Fibroblast of upper back skin (primary cell): ENCODE measurements around the gene HEPACAM.
A peak's percentile ranks its signal among the peaks of the same experiment; 100 is the strongest.
"Not testable (repeated sequence)": the region's sequence is repeated elsewhere in the genome, so short reads cannot be mapped to it uniquely, and the experiment has no call there.

ENCODE experiments used
- DNase-seq: peaks from one replicate; pipeline ENCODE4 v3.0.0-alpha.2; 2013

Gene HEPACAM

DNA sequence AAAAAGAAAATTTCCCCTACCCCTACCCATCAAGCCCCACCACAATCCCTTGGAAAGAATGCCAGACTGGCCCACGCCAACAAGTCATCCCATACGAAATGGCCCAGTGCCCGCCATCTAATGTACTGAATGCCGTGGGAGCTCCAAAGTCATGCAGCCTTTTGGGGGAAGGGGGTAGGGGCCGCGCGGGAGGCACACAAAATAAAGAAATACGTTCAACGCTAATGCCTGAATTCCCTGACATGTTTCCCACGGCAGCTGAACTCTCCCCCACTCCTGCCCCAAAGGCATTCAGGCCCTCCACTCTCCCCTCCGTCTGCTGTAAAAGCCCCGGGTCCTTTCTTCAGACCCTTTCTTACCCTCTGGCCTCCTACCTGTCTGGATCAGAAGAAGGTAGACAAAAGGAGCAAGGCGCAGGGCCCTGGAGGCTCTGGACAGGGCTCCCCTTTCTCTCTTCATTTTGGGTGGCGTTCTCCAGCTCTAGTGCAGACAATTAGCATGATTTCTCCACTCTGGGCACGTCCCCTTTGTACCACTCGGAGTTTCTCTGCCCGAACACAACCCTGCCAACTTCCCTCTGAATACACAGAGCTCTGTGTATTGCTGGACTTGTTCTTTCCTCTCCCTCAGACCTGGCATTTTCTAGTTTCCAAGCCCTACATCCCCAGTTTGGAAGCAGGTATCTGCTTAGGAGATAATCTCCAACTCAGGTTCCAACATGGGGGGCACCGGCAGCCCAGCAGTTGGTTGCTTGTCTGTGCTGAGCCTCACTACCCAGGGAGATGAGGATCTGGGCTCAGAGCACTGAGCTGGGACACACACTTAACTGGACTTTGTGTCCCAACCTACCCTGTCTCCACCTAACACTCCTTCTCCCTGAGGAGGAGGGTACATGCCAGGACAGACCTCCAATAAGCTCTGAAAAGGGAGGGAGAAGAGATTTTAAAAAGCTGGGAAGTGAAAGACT is at the start of gene HEPACAM:
TSS of gene HEPACAM (minus strand) at position 500 of the 967 bp plus-strand sequence. CDS start at position 459, 41 bp downstream.
- DNase-seq, result no peak

GRCh38 chr11:124984512-124984854 is 48.6 kb upstream of the HEPACAM start:
- DNase-seq, result no peak

DNA sequence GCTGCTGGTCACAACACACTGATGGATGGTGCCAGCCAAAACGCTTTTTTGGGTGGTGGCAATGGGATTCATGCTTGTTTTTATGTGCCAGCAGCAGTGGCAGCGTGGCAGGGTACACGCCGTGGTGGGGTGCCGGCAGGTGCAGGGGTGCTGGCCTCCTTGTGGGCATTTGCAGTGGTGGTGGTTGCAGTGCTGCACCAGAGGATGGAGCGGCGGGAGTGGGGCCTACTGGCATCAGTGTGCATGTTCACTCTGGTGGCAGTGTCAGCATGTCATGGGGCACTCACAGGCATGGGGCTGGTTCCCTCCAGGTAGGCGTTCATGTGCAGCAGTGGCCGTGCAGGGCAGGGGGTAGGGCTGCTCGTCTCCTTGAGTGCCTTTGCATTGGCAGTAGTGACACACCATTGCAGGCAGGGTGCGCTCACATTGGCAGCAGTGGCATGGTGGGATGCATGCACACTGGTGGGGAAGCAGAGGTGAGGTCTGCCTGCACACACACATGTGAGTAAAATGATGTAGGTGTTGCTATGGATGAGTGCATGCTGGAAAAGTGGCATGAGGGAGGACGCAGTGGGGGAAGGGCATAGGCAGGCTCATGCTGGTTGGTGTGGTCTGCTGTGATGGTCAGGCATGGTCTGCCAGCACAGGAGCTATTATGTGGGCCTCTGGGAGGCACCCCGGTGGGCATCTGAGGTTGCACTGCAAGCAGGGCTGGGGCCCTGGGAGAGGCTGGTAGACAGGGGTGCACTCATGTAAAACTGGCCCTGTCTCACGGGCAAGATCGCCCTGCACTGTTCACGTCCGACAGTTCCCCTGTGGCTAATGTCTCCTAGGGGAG is 48.0 kb upstream of the HEPACAM start:
- DNase-seq, result no peak

DNA sequence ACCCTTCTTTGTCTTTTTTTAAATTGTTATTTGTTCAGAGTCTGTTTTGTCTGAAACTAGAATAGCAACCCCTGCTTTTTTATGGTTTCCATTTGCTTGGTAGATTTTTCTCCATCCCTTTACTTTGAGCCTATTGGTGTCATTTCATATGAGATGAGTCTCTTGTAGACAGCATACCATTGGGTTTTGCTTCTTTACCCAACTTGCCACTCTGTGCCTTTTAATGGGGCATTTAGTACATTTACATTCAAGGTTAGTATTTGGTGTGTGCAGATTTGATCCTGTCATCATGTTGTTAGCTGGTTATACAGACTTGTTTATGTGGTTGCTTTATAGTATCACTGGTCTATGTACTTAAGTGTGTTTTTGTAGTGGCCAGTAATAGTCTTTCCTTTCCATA is 46.2 kb upstream of the HEPACAM start:
- DNase-seq, result no peak

DNA sequence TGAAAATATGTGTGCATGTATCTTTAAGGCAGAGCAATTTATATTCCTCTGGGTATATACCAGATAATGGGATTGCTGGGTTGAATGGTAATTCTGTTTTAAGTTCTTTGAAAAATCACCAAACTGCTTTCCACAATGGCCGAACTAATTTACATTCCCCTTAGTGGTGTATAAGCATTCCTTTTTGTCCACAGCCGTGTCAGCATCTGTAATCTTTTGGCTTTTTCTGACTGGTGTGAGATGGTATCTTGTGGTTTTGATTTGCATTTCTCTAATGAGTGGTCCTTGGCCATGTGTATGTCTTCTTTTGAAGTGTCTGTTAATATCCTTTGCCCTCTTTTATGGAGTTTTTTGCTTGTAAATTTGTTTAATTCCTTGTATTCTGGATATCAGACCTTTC is 42.5 kb upstream of the HEPACAM start:
- no peak for DNase-seq

GRCh38 chr11:124977006-124977405 is 41.2 kb upstream of the HEPACAM start:
- DNase-seq, result no peak

- DNase-seq, result no peak
These were observed 40.7 kb upstream of the HEPACAM start for GRCh38 chr11:124976531-124976930.

GRCh38 chr11:124971810-124972209 is 36.0 kb upstream of the HEPACAM start:
- DNase-seq, result no peak

DNA sequence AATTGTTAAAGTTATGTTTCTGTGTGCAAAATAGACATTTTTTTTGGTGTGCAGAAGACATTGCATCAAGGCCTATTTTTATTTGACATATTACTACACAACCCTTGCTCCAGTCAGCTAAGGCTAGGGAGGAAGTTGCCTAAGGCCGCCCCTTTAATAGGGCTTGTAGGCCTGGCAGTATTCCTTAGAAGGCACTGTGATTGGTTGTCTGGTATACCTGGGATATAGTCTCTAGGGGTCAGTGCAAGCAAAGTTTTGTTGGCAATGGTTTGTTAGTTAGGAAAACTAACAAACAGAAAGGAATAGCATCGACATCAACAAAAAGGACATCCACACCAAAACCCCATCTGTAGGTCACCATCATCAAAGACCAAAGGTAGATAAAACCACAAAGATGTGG is 35.1 kb upstream of the HEPACAM start:
- peak; percentile 19 for DNase-seq

DNA sequence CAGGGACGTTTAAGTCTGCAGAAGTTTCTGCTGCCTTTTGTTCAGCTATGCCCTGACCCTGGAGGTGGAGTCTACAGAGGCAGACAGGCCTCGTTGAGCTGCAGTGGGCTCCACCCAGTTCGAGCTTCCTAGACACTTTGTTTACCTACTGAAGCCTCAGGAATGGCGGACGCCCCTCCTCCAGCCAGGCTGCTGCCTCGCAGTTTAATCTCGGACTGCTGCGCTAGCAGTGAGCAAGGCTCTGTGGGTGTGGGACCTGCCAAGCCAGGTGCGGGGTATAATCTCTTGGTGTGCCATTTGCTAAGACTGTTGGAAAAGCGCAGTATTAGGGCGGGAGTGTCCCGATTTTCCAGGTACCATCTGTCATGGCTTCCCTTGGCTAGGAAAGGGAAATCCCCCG is 32.4 kb upstream of the HEPACAM start:
- not testable (repeated sequence) for DNase-seq

GRCh38 chr11:124961972-124962609 is 26.2 kb upstream of the HEPACAM start:
- peak; percentile 80 for DNase-seq

- no peak for DNase-seq
These were observed 19.2 kb upstream of the HEPACAM start for GRCh38 chr11:124955035-124955434.

- no peak for DNase-seq
These were observed 18.7 kb upstream of the HEPACAM start for GRCh38 chr11:124954590-124954955.

GRCh38 chr11:124953753-124954589 is 18.1 kb upstream of the HEPACAM start, which contains the start of gene CCDC15:
TSS of gene CCDC15 (plus strand) at chr11:124954202. CDS start at chr11:124954733, 531 bp downstream.
- peak; percentile 98 for DNase-seq

GRCh38 chr11:124951341-124951740 is 15.5 kb upstream of the HEPACAM start:
- DNase-seq, result no peak

GRCh38 chr11:124950601-124951330 is 14.9 kb upstream of the HEPACAM start:
- DNase-seq, result no peak

DNA sequence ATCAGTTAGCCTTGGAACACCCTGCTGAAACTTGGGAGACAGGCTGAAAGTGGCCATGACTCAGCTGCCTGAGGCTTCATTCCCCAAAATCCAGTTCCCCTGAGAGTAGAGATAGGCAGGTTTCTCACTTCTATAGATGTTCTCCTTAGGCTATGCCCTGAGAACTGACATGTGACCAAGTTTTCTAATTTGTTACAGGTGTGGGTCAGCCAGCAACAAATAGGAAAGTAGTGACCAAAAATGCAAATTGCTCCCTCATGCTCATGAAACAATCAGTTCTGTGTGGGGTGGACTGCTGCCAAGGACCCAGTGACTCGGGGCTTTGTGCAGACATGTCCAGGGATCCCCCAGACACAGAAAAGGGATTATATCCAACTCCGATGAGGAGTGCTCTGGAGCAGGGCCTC is 10.9 kb upstream of the HEPACAM start:
- peak; percentile 69 for DNase-seq

- no peak for DNase-seq
These were observed 10.0 kb upstream of the HEPACAM start for GRCh38 chr11:124945826-124946225.

- no peak for DNase-seq
These were observed 8.7 kb upstream of the HEPACAM start for GRCh38 chr11:124944565-124944964.

DNA sequence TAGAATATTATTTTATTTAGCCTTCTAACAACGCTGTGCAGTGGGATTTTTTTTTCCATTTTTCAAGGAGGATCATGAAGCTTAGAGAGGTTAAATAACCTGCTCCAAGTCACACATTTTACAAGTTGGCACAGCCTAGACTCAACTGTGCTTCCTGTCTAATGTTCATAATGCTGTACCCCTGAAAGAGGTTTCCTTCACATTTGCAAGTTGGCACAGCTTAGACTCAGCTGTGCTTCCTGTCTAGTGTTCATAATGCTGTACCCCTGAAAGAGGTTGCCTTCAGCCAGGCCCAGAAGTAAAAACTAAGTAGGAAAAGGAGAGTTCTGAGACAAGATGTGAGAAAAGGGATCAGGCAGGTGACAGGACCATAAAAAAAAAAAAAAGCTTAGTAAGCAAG is 7.9 kb upstream of the HEPACAM start:
- DNase-seq, result no peak

DNA sequence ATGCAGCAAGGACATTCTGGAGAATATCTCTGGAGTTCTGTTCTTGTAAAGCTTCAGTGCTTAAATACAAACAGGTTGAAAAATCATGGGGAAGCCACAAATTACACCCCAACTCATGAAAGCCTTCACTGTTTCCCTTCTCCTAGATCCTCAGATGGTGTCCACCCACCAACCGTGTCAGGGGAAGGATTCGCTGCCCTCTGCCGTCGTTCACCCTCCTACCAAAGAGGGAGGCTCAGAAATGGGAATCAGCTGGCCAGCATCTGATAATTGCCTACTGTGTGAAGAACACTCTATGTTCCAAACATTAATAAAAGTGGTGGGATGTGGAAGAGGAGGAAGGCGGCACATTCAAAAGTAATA is 7.4 kb upstream of the HEPACAM start:
- no peak for DNase-seq
